HCT116 (cell line): ENCODE results near the gene HAP1. TPM values are rescaled to one million over a fixed set of nuclear protein-coding genes. Genes with fewer than 3 reads are reported as not detected.

ENCODE experiments used
- ATAC-seq: fragments of 200-7000 bp; cut with Tn5 transposase; 2 replicates; pipeline ENCODE4 v1.9.1; 2020; ENCODE audit warnings: mild to moderate bottlenecking, moderate library complexity
- BruUV-seq: library from RNA; stranded (reverse); fragments of 400-500 nt; replicated peaks from 2 replicates; lab custom pipeline; 2021; lab: Mats Ljungman, UMichigan
- CTCF ChIA-PET: fragments of 300-600 bp; sonication (Branson Sonifier 250); formaldehyde crosslinking; loops from one replicate; lab custom pipeline; 2021; ENCODE audit warnings: antibody characterized with exemption; lab: Charles Lee
- POLR2A ChIA-PET: fragments of 300-600, 350-600 bp; sonication (Branson Sonifier 250); formaldehyde crosslinking; loops from one replicate; lab custom pipeline; 2021; ENCODE audit warnings: antibody characterized with exemption; lab: Charles Lee
- RAD21 ChIA-PET, 2 experiments: fragments of 300-600 bp; sonication (Branson Sonifier 250); formaldehyde crosslinking; loops; one replicate each; lab custom pipeline; 2023; ENCODE audit warnings: low total read pairs in 2 of 2; ENCODE audit not compliant: uncharacterized antibody in 2 of 2, unreplicated experiment in 2 of 2, low non-redundant PET in 1 of 2; lab: Charles Lee
- DNase-seq: peaks from one replicate; pipeline ENCODE4 v3.0.0-alpha.2; 2010; ENCODE audit warnings: low read depth, low spot score
- H2AFZ ChIP-seq: fragments of 200-600 bp; shearing (Covaris generic), sonication (generic); 2 replicates; pipeline ENCODE4 v1.6.1; 2017; ENCODE audit warnings: low read depth, mixed run types, mixed read lengths, antibody characterized with exemption, low read length; ENCODE audit not compliant: poor library complexity, severe bottlenecking
- H3K27ac ChIP-seq: 2 replicates; pipeline ENCODE4 v1.5.1; 2012; ENCODE audit warnings: low read depth, low read length
- H3K27me3 ChIP-seq: fragments of 200-600 bp; sonication (generic); 2 replicates; pipeline ENCODE4 v1.6.1; 2016; ENCODE audit warnings: mixed run types, low read length, mixed read lengths; ENCODE audit not compliant: insufficient read depth
- H3K36me3 ChIP-seq, 2 experiments: fragments of 200-500 bp in 1 of 2; fragments of 200-600 bp in 1 of 2; sonication (Bioruptor generic) in 1 of 2; sonication (generic) in 1 of 2; 2 replicates each; pipeline versions ENCODE4 v1.5.1 to v1.6.1; 2014 to 2016; ENCODE audit warnings: low read length in 2 of 2, inconsistent platforms in 1 of 2, mixed read lengths in 1 of 2, mixed run types in 1 of 2; ENCODE audit not compliant: insufficient read depth in 2 of 2, control insufficient read depth in 1 of 2
- H3K4me1 ChIP-seq, 2 experiments: fragments of 200-600 bp in 1 of 2; sonication (generic) in 1 of 2; 2 replicates each; pipeline versions ENCODE4 v1.5.1 to v1.6.1; 2012 to 2017; ENCODE audit warnings: low read length in 2 of 2, inconsistent platforms in 1 of 2, mild to moderate bottlenecking in 1 of 2, mixed read lengths in 1 of 2, mixed run types in 1 of 2, moderate library complexity in 1 of 2; ENCODE audit not compliant: insufficient read depth in 2 of 2, control insufficient read depth in 1 of 2
- H3K4me2 ChIP-seq: fragments of 200-600 bp; sonication (generic); 2 replicates; pipeline ENCODE4 v1.6.1; 2017; ENCODE audit warnings: mixed run types, low read length, mixed read lengths
- H3K4me3 ChIP-seq, 2 experiments: fragments of 200-600 bp in 1 of 2; sonication (generic) in 1 of 2; replicated peaks in 1 of 2; 2 replicates each; pipeline ENCODE4 v1.5.1; 2011 to 2016; ENCODE audit warnings: low read length in 2 of 2, control low read depth in 1 of 2, low read depth in 1 of 2, mild to moderate bottlenecking in 1 of 2, mixed read lengths in 1 of 2, mixed run types in 1 of 2
- H3K79me2 ChIP-seq: fragments of 200-600 bp; sonication (generic); 2 replicates; pipeline ENCODE4 v1.6.1; 2017; ENCODE audit warnings: mild to moderate bottlenecking, mixed run types, low read length, moderate library complexity, mixed read lengths; ENCODE audit not compliant: insufficient read depth
- H3K9ac ChIP-seq: fragments of 200-600 bp; sonication (generic); 2 replicates; pipeline ENCODE4 v1.6.1; 2016; ENCODE audit warnings: low read length, mixed read lengths
- H3K9me2 ChIP-seq: fragments of 200-600 bp; sonication (generic), shearing (Covaris generic); 2 replicates; pipeline ENCODE4 v1.6.1; 2017; ENCODE audit warnings: mixed run types, mild to moderate bottlenecking, moderate library complexity; ENCODE audit not compliant: insufficient read depth
- H3K9me3 ChIP-seq, 2 experiments: fragments of 200-500 bp in 1 of 2; fragments of 200-600 bp in 1 of 2; sonication (Bioruptor generic) in 1 of 2; sonication (generic) in 1 of 2; 2 replicates each; pipeline ENCODE4 v1.6.1; 2014 to 2017; ENCODE audit warnings: low read length in 2 of 2, mixed read lengths in 2 of 2, inconsistent platforms in 1 of 2, low read depth in 1 of 2, mild to moderate bottlenecking in 1 of 2, mixed run types in 1 of 2, moderate library complexity in 1 of 2; ENCODE audit not compliant: control insufficient read depth in 1 of 2, insufficient read depth in 1 of 2
- H4K20me1 ChIP-seq: fragments of 200-600 bp; sonication (generic), shearing (Covaris generic); 2 replicates; pipeline ENCODE4 v1.6.1; 2017; ENCODE audit warnings: mixed run types, mild to moderate bottlenecking, moderate library complexity; ENCODE audit not compliant: insufficient read depth
- CBX3 ChIP-seq: IDR thresholded peaks from 2 replicates; pipeline ENCODE4 v1.6.1; 2012; ENCODE audit warnings: low read depth
- CEBPB ChIP-seq: IDR thresholded peaks from 2 replicates; pipeline ENCODE4 v1.6.1; 2012; ENCODE audit warnings: low read depth
- EGR1 ChIP-seq: IDR thresholded peaks from 2 replicates; pipeline ENCODE4 v1.6.1; 2012; ENCODE audit warnings: low read depth
- ELF1 ChIP-seq: IDR thresholded peaks from 2 replicates; pipeline ENCODE4 v1.6.1; 2012; ENCODE audit warnings: low read depth, borderline replicate concordance
- EZH2 ChIP-seq: fragments of 200-600 bp; sonication (generic); IDR thresholded peaks from 2 replicates; pipeline ENCODE4 v1.6.1; 2017; ENCODE audit warnings: antibody characterized with exemption, mixed run types
- EZH2phosphoT487 ChIP-seq: fragments of 200-600 bp; IDR thresholded peaks from 2 replicates; pipeline ENCODE4 v1.6.1; 2018; ENCODE audit warnings: antibody characterized with exemption, borderline replicate concordance
- JUND ChIP-seq: IDR thresholded peaks from 2 replicates; pipeline ENCODE4 v1.6.1; 2012
- POLR2A ChIP-seq: IDR thresholded peaks from 2 replicates; pipeline ENCODE4 v1.7.0; 2011; ENCODE audit warnings: borderline replicate concordance; ENCODE audit not compliant: insufficient read depth, insufficient read length; ENCODE audit errors: extremely low read depth
- POLR2AphosphoS5 ChIP-seq: IDR thresholded peaks from 2 replicates; pipeline ENCODE4 v1.6.1; 2011; ENCODE audit warnings: mild to moderate bottlenecking, low read depth, low read length, moderate library complexity
- RAD21 ChIP-seq: IDR thresholded peaks from 2 replicates; pipeline ENCODE4 v1.6.1; 2012; ENCODE audit warnings: low read depth, mild to moderate bottlenecking
- SIN3A ChIP-seq: IDR thresholded peaks from 2 replicates; pipeline ENCODE4 v1.6.1; 2012; ENCODE audit warnings: low read depth
- SP1 ChIP-seq: IDR thresholded peaks from 2 replicates; pipeline ENCODE4 v1.6.1; 2012; ENCODE audit warnings: low read depth
- SRF ChIP-seq: IDR thresholded peaks from 2 replicates; pipeline ENCODE4 v1.6.1; 2012; ENCODE audit warnings: low read depth
- ZNF274 ChIP-seq: fragments of 200-500 bp; sonication (Bioruptor generic); IDR thresholded peaks from 2 replicates; pipeline ENCODE4 v1.6.1; 2014; ENCODE audit warnings: mild to moderate bottlenecking, low read depth, low read length, inconsistent platforms
- intact Hi-C: fragments of 100-400 bp; cut with micrococcal nuclease; formaldehyde crosslinking; loops from 2 replicates; pipeline ENCODE4 v1.10.0; 2022
- total RNA-seq: library from RNA; stranded (reverse); gene quantifications from one replicate; pipeline ENCODE4 v1.2.1, GENCODE V29; 2021; ENCODE audit not compliant: unreplicated experiment
- TF ChIP-seq, protein P1 (sequence below): IDR thresholded peaks from 2 replicates; pipeline ENCODE4 v1.6.1; 2011; ENCODE audit warnings: mild to moderate bottlenecking, low read length, moderate library complexity; ENCODE audit not compliant: insufficient replicate concordance; ENCODE audit errors: extremely low read depth
- TF ChIP-seq, protein P2 (sequence below): IDR thresholded peaks from 2 replicates; pipeline ENCODE4 v1.6.1; 2012
- TF ChIP-seq, protein P3 (sequence below): IDR thresholded peaks from 2 replicates; pipeline ENCODE4 v1.6.1; 2012

The HAP1 gene
- total RNA-seq, 1 experiment from 2014 or later, result 3.4 TPM

DNA sequence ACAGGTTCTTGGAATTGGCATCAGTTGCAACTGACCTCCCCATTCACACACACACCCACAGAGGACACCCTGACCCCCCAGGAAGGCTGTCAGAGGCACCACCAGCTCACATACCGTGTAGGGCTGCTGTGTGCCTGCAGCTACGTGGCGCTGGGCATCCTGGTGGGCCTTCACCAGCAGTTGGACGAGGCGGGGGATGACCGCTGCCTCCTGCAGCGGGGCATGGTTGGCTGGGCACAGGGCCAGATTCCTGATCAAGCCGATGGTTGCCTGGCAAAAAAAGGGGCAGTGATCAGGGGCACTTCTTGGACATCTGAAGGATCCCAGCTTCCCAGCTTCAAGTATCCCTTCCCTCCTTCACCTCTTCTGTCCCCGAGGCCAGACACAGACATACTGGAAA is 24.2 kb upstream of the HAP1 start (continued):
- no peak for TF ChIP-seq CEBPB
- no peak for TF ChIP-seq EZH2phosphoT487
- no peak for TF ChIP-seq ZNF274
- no peak for TF ChIP-seq SP1

DNA sequence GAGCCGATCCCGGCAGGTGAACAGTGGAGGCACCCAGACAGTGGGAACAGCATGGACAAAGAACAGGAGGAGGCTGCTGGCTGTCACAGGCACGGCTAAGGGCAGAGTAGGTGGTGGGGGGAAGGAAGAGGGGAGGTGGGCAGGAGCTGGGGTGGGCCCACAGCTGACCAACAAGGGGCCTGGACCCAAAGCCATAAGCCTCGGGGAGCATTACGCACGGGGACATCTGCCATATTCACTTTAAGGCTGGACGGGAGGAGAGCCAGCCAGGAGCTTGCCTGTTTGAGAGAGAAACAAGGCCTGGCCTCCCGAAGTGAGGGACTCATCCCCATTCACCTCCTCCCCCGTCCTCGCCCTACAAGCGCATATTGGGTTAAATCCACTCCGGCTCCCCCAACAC is 19.6 kb upstream of the HAP1 start:
- Histone ChIP-seq H2AFZ (no peak overlapping the region), H3K9me3 (no peaks in the 10 kb centered on the region), H3K79me2 (no peaks in the 10 kb centered on the region), H3K36me3 (peaks cover 24 to 32% of the 10 kb centered on the region in 2 experiments), H3K9me2 (no peaks in the 10 kb centered on the region), H3K4me1 (no peaks in the 10 kb centered on the region), H3K9ac (no peak overlapping the region), H3K4me3 (no peak overlapping the region), H3K4me2 (no peak overlapping the region), H4K20me1 (no peaks in the 10 kb centered on the region), H3K27ac (no peak overlapping the region), H3K27me3 (no peaks in the 10 kb centered on the region)
- ATAC-seq, result no peak
- intact Hi-C loops, result no loop called here
- POLR2A ChIA-PET, result interaction anchor here (0.9 kb wide), 1 partner anchor 10 kb away, joined by 5 read pairs; no protein-coding TSS in a partner anchor
- BruUV-seq, result no TSS peak
- no peak for DNase-seq
- RAD21 ChIA-PET, result no interaction called here
- no peak for TF ChIP-seq SRF
- TF ChIP-seq POLR2AphosphoS5, result no peak
- TF ChIP-seq, protein P1, sequence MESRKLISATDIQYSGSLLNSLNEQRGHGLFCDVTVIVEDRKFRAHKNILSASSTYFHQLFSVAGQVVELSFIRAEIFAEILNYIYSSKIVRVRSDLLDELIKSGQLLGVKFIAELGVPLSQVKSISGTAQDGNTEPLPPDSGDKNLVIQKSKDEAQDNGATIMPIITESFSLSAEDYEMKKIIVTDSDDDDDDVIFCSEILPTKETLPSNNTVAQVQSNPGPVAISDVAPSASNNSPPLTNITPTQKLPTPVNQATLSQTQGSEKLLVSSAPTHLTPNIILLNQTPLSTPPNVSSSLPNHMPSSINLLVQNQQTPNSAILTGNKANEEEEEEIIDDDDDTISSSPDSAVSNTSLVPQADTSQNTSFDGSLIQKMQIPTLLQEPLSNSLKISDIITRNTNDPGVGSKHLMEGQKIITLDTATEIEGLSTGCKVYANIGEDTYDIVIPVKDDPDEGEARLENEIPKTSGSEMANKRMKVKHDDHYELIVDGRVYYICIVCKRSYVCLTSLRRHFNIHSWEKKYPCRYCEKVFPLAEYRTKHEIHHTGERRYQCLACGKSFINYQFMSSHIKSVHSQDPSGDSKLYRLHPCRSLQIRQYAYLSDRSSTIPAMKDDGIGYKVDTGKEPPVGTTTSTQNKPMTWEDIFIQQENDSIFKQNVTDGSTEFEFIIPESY, result no peak
- TF ChIP-seq SP1, result no peak
- TF ChIP-seq, protein P2, sequence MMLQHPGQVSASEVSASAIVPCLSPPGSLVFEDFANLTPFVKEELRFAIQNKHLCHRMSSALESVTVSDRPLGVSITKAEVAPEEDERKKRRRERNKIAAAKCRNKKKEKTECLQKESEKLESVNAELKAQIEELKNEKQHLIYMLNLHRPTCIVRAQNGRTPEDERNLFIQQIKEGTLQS, result no peak
- no peak for TF ChIP-seq EZH2
- TF ChIP-seq JUND, result no peak
- TF ChIP-seq CEBPB, result no peak
- no peak for TF ChIP-seq CBX3
- no peak for TF ChIP-seq ELF1
- TF ChIP-seq SIN3A, result no peak
- TF ChIP-seq EZH2phosphoT487, result no peak
- TF ChIP-seq, protein P3, sequence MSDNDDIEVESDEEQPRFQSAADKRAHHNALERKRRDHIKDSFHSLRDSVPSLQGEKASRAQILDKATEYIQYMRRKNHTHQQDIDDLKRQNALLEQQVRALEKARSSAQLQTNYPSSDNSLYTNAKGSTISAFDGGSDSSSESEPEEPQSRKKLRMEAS, result no peak
- no peak for TF ChIP-seq POLR2A
- TF ChIP-seq ZNF274, result no peak
- no peak for TF ChIP-seq RAD21
- no peak for TF ChIP-seq EGR1
- CTCF ChIA-PET, result no interaction called here
